Spinal cord (tissue), 10 donors: Measurements from ENCODE around the gene GDAP2. TPM values are rescaled to one million over a fixed set of nuclear protein-coding genes. Genes with fewer than 3 reads are reported as not detected.

ENCODE experiments used
- DNase-seq, 6 donors: peaks; one replicate each; pipeline versions ENCODE4 v3.0.0 to v3.0.0-alpha.2; 2013 to 2015; ENCODE audit warnings: low spot score in 6 of 6, low read depth in 4 of 6
- H3K27ac ChIP-seq: one replicate; pipeline ENCODE4 v1.5.1; 2013; ENCODE audit warnings: low read depth, low read length, control low read depth
- H3K27me3 ChIP-seq: one replicate; pipeline ENCODE4 v1.6.1; 2013; ENCODE audit warnings: low read length; ENCODE audit not compliant: control insufficient read depth, insufficient read depth
- H3K36me3 ChIP-seq: one replicate; pipeline ENCODE4 v1.6.1; 2013; ENCODE audit warnings: low read length; ENCODE audit not compliant: control insufficient read depth, insufficient read depth
- H3K4me1 ChIP-seq: one replicate; pipeline ENCODE4 v1.6.1; 2013; ENCODE audit warnings: low read length; ENCODE audit not compliant: control insufficient read depth, insufficient read depth
- H3K4me3 ChIP-seq: one replicate; pipeline ENCODE4 v1.5.1; 2013; ENCODE audit warnings: low read depth, low read length, control low read depth
- H3K9me3 ChIP-seq: one replicate; pipeline ENCODE4 v1.6.1; 2013; ENCODE audit warnings: low read length; ENCODE audit not compliant: control insufficient read depth, insufficient read depth
- WGBS: methylation state at CpG from one replicate; pipeline ENCODE4 v1.1.5; 2013; ENCODE audit warnings: missing lambda C conversion rate; ENCODE audit not compliant: insufficient coverage; 5-methylcytosine and 5-hydroxymethylcytosine counted together
- polyA plus RNA-seq, 2 donors: library from polyadenylated mRNA; unstranded; fragments of 120-200 nt; gene quantifications; one replicate each; pipeline ENCODE4 v1.2.1, GENCODE V29; 2013; ENCODE audit not compliant: insufficient read length in 2 of 2
- total RNA-seq, 2 donors: library from RNA; depleted of rRNA in 1 of 2; stranded (reverse); fragments of 120-200 nt in 1 of 2; fragments of >200 nt in 1 of 2; gene quantifications; one replicate each; pipeline versions ENCODE4 v1.2.3 to v1.2.4, GENCODE V29; 2013 to 2014
- donor health status: healthy.

GDAP2 gene
- total and polyA plus RNA-seq, 4 donors: 11.0 to 43.7 (median 20.8) TPM

DNA sequence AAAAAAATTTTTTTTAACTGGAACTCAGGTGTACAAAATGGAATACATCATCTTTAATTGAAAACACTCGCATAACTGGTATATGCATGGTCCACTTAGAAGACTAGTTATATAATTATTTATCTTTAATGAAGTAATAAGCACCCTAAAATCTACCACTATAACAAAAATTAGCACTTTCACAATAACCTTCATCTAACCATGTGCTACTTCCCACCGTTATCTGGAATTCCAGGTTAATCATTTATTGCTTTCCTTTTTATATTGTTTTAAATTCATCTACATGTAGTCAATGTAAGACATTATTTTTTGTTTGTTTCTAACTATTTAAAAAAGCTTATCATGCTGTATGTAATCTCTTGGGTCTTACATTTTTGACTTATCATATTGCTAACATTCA is 39.0 kb downstream of the GDAP2 start:
- DNase-seq: no peak
- no peaks in the 10 kb centered on the region for H3K36me3 ChIP-seq
- H3K4me3 ChIP-seq: no peak overlapping the region
- no peak overlapping the region for H3K27ac ChIP-seq
- no peaks in the 10 kb centered on the region for H3K4me1 ChIP-seq
- no CpG with 5 or more reads among the region's 2 CpGs for WGBS
- no peaks in the 10 kb centered on the region for H3K27me3 ChIP-seq
- no peaks in the 10 kb centered on the region for H3K9me3 ChIP-seq

GRCh38 chr1:117886101-117886795 is 43.2 kb downstream of the GDAP2 start:
- no peak for DNase-seq
- Histone ChIP-seq H3K36me3 (no peaks in the 10 kb centered on the region), H3K4me3 (no peak overlapping the region), H3K4me1 (no peaks in the 10 kb centered on the region), H3K9me3 (no peaks in the 10 kb centered on the region), H3K27me3 (no peaks in the 10 kb centered on the region), H3K27ac (no peak overlapping the region)
- WGBS: 83% methylated on average over 1 of the region's 2 CpGs

DNA sequence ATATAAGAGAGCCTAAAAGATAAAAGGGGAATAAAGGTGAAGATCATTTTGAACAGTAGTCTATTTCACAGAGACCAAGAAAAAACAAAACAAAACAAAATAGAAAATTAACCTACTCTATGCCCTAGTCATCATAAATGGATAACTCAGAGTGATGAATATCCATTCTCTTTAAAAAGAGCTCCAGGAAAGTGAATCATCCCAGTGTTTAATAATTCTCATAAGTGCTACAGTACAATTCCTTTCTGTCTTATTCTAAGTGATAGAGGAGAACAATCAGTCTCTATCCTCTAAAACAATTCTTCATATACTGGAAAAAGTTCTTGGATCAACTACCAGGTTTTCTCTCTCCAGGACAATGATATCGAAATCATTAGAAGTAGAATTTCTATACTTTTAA is 45.8 kb downstream of the GDAP2 start:
- WGBS: no CpG with 5 or more reads among the region's 1 CpG
- H3K9me3 ChIP-seq: no peaks in the 10 kb centered on the region
- H3K4me1 ChIP-seq: no peaks in the 10 kb centered on the region
- no peaks in the 10 kb centered on the region for H3K27me3 ChIP-seq
- no peak overlapping the region for H3K27ac ChIP-seq
- no peak overlapping the region for H3K4me3 ChIP-seq
- DNase-seq: no peak
- H3K36me3 ChIP-seq: peaks cover 5% of the 10 kb centered on the region

- H3K9me3 ChIP-seq: no peaks in the 10 kb centered on the region
- no peak overlapping the region for H3K27ac ChIP-seq
- H3K4me1 ChIP-seq: no peaks in the 10 kb centered on the region
- no peaks in the 10 kb centered on the region for H3K27me3 ChIP-seq
- DNase-seq: no peak
- no CpG with 5 or more reads among the region's 1 CpG for WGBS
- H3K4me3 ChIP-seq: no peak overlapping the region
- H3K36me3 ChIP-seq: peaks cover 18% of the 10 kb centered on the region
These were observed 50.1 kb downstream of the GDAP2 start for GRCh38 chr1:117879284-117879683.

- Histone ChIP-seq H3K36me3 (peaks cover 21% of the 10 kb centered on the region), H3K4me1 (no peaks in the 10 kb centered on the region), H3K27me3 (no peaks in the 10 kb centered on the region), H3K9me3 (no peaks in the 10 kb centered on the region), H3K27ac (no peak overlapping the region), H3K4me3 (no peak overlapping the region)
- WGBS: no CpG with 5 or more reads among the region's 1 CpG
- no peak for DNase-seq
These were observed 51.6 kb downstream of the GDAP2 start for GRCh38 chr1:117877823-117878222.

DNA sequence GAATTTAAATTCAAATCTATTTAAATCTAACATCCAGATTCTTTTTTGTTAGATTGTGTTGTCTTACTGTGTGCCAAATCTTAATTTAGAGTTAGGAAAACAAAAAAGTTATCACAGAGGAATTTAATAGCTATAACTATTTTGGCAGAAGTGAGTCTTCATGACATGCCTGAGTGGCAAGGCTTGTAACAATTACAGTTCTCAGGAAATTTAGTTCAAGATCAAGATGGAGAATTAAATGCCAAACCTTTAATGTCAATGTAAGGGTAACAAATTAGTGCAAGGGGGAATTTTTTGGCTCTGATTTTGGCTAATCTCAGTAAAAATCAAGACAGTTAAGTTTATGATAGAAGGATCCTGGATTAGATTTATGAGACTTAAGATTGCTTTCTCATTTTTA is 58.4 kb downstream of the GDAP2 start:
- no peak for DNase-seq
- peaks cover 14% of the 10 kb centered on the region for H3K36me3 ChIP-seq
- H3K27ac ChIP-seq: no peak overlapping the region
- H3K27me3 ChIP-seq: no peaks in the 10 kb centered on the region
- no peak overlapping the region for H3K4me3 ChIP-seq
- no peaks in the 10 kb centered on the region for H3K4me1 ChIP-seq
- H3K9me3 ChIP-seq: no peaks in the 10 kb centered on the region

GRCh38 chr1:117861694-117862093 is 67.7 kb downstream of the GDAP2 start:
- no CpG with 5 or more reads among the region's 2 CpGs for WGBS
- H3K4me3 ChIP-seq: no peak overlapping the region
- H3K4me1 ChIP-seq: no peaks in the 10 kb centered on the region
- H3K27me3 ChIP-seq: no peaks in the 10 kb centered on the region
- H3K27ac ChIP-seq: no peak overlapping the region
- H3K36me3 ChIP-seq: no peaks in the 10 kb centered on the region
- no peak for DNase-seq
- H3K9me3 ChIP-seq: no peaks in the 10 kb centered on the region

DNA sequence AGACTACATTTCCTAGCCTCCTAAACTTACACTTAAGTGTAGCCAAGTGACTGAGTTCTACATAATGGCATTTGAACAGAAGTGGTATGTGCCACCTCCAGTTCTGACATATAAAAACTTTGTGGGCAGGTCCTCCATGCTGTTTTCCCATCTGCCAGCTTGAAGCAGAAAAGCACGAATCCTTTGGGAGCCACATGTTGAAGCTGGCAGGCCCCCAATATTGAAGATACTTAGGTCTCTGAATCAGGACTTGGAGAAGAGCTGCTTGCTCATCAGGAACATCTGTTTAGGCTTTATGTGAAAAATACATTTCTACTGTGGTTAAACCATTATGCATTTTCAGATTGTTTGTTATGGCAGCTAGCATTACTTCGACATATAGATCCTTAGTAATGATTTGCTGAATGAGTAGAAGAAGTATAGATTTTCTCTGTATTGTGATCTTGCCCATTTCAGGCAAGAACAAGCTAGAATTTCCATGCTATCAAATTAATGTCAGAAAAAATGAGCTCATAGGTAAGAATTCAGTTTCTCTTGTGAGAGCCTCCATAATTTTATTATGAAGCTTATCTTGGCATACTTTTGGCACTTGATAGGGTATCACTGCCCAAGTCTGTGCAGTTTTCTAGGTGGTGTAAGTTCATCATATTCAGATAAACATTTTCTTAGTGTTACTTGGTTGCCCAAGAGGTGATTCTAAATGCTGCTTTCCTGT is 68.4 kb downstream of the GDAP2 start:
- Histone ChIP-seq H3K4me3 (no peak overlapping the region), H3K27me3 (no peaks in the 10 kb centered on the region), H3K36me3 (no peaks in the 10 kb centered on the region), H3K27ac (no peak overlapping the region), H3K4me1 (no peaks in the 10 kb centered on the region), H3K9me3 (no peaks in the 10 kb centered on the region)
- DNase-seq: peak in 2 of 6 donors; percentile 32 to 43
- WGBS: 100% methylated on average over 1 of the region's 2 CpGs

GRCh38 chr1:117859901-117860300 is 69.5 kb downstream of the GDAP2 start:
- Histone ChIP-seq H3K9me3 (no peaks in the 10 kb centered on the region), H3K4me3 (no peak overlapping the region), H3K27ac (no peak overlapping the region), H3K36me3 (peaks cover 3% of the 10 kb centered on the region), H3K27me3 (no peaks in the 10 kb centered on the region), H3K4me1 (no peaks in the 10 kb centered on the region)
- DNase-seq: no peak
- WGBS: 89% methylated on average over 2 of the region's 4 CpGs

GRCh38 chr1:117857418-117857817 is 72.0 kb downstream of the GDAP2 start:
- no peak overlapping the region for H3K27ac ChIP-seq
- H3K9me3 ChIP-seq: no peaks in the 10 kb centered on the region
- H3K4me3 ChIP-seq: no peak overlapping the region
- peaks cover 3% of the 10 kb centered on the region for H3K36me3 ChIP-seq
- WGBS: no CpG with 5 or more reads among the region's 3 CpGs
- no peaks in the 10 kb centered on the region for H3K27me3 ChIP-seq
- no peaks in the 10 kb centered on the region for H3K4me1 ChIP-seq
- DNase-seq: no peak
